Parathyroid adenoma (tissue), 2 donors: Measurements from ENCODE around the gene MGARP.

Experiments
- H2AFZ ChIP-seq: fragments of 300-600 bp; sonication (generic); one replicate; pipeline ENCODE4 v1.7.0; 2017; ENCODE audit warnings: antibody characterized with exemption, mild to moderate bottlenecking
- H3K27ac ChIP-seq: fragments of 300-600 bp; sonication (generic); one replicate; pipeline ENCODE4 v1.7.0; 2017
- H3K27me3 ChIP-seq: fragments of 300-600 bp; sonication (generic); one replicate; pipeline ENCODE4 v1.7.0; 2017; ENCODE audit warnings: low read length; ENCODE audit not compliant: control insufficient read depth, insufficient read depth
- H3K36me3 ChIP-seq: fragments of 300-600 bp; sonication (generic); one replicate; pipeline ENCODE4 v1.7.0; 2017; ENCODE audit warnings: low read length; ENCODE audit not compliant: control insufficient read depth, insufficient read depth
- H3K4me1 ChIP-seq: fragments of 300-600 bp; sonication (generic); one replicate; pipeline ENCODE4 v1.7.0; 2017; ENCODE audit warnings: control low read depth
- H3K4me2 ChIP-seq: fragments of 300-600 bp; sonication (generic); one replicate; pipeline ENCODE4 v1.7.0; 2017; ENCODE audit warnings: low read length
- H3K4me3 ChIP-seq: fragments of 300-600 bp; sonication (generic); one replicate; pipeline ENCODE4 v1.7.0; 2017; ENCODE audit warnings: low read depth, low read length
- H3K79me2 ChIP-seq: fragments of 300-600 bp; sonication (generic); one replicate; pipeline ENCODE4 v1.7.0; 2017; ENCODE audit warnings: control low read depth
- H3K9ac ChIP-seq: fragments of 300-600 bp; sonication (generic); one replicate; pipeline ENCODE4 v1.7.0; 2017; ENCODE audit warnings: mild to moderate bottlenecking
- H3K9me3 ChIP-seq: fragments of 300-600 bp; sonication (generic); one replicate; pipeline ENCODE4 v1.7.0; 2017; ENCODE audit warnings: low read length; ENCODE audit not compliant: control insufficient read depth
- TF ChIP-seq, protein P1 (sequence below): fragments of 300-600 bp; sonication (generic); IDR thresholded peaks from one replicate; pipeline ENCODE4 v1.7.0; 2017; ENCODE audit warnings: antibody characterized with exemption, mild to moderate bottlenecking
- donor health status: primary hyperparathyroidism.

Gene MGARP

DNA sequence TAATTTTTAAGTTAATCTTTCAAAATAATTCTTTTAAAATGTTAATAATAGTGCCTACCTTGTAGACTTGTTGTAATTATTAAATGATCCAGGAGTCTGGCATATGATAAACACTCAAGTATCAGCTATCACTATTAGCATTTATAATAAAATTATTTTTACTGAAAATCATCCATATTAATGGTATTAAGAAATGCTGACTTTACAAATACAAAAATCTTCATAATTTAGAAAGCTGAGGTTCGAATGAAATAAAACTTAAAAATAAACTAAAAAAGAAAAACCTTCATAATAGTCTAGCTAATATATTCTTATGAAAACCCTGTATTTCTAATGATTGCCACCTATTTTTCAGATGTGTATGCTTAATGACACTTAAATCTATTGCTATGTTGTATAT, 5.2 kb downstream of the MGARP start:
- no peaks in the 10 kb centered on the region for H3K4me1 ChIP-seq
- H3K27me3 ChIP-seq: no peaks in the 10 kb centered on the region
- TF ChIP-seq, protein P1, sequence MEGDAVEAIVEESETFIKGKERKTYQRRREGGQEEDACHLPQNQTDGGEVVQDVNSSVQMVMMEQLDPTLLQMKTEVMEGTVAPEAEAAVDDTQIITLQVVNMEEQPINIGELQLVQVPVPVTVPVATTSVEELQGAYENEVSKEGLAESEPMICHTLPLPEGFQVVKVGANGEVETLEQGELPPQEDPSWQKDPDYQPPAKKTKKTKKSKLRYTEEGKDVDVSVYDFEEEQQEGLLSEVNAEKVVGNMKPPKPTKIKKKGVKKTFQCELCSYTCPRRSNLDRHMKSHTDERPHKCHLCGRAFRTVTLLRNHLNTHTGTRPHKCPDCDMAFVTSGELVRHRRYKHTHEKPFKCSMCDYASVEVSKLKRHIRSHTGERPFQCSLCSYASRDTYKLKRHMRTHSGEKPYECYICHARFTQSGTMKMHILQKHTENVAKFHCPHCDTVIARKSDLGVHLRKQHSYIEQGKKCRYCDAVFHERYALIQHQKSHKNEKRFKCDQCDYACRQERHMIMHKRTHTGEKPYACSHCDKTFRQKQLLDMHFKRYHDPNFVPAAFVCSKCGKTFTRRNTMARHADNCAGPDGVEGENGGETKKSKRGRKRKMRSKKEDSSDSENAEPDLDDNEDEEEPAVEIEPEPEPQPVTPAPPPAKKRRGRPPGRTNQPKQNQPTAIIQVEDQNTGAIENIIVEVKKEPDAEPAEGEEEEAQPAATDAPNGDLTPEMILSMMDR: no peak

DNA sequence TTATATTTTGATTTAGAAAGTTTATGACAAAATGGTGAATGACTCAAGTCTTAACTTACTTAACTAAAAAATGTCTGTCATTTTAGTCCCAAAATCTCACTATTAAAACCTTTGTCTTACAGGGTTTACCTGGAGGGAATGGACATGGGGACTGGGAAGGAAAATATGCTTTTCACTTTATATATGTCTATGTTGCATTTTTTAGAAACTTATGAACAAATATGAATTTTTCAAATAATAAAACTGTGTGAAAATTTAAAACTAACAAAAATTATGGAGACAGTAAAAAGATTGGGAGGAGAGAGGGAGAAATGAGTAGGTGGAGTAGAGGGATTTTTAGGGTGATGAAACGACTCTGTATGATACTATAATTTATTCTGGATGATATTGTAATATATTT, 6.2 kb downstream of the MGARP start:
- H3K27ac ChIP-seq: no peak overlapping the region
- no peak overlapping the region for H3K9ac ChIP-seq
- TF ChIP-seq, protein P1: no peak
- H3K27me3 ChIP-seq: no peaks in the 10 kb centered on the region
- H3K79me2 ChIP-seq: no peaks in the 10 kb centered on the region
- H3K4me3 ChIP-seq: no peak overlapping the region
- no peak overlapping the region for H3K4me2 ChIP-seq
- no peaks in the 10 kb centered on the region for H3K4me1 ChIP-seq
- H3K36me3 ChIP-seq: no peaks in the 10 kb centered on the region
- no peak overlapping the region for H2AFZ ChIP-seq
- no peaks in the 10 kb centered on the region for H3K9me3 ChIP-seq

More for the DNA sequence above, 5.2 kb downstream of the MGARP start:
- H3K9ac ChIP-seq: no peak overlapping the region
- no peaks in the 10 kb centered on the region for H3K36me3 ChIP-seq
- no peak overlapping the region for H3K4me3 ChIP-seq
- H3K79me2 ChIP-seq: no peaks in the 10 kb centered on the region
- no peak overlapping the region for H3K4me2 ChIP-seq
- no peak overlapping the region for H2AFZ ChIP-seq
- H3K27ac ChIP-seq: no peak overlapping the region
- no peaks in the 10 kb centered on the region for H3K9me3 ChIP-seq

DNA sequence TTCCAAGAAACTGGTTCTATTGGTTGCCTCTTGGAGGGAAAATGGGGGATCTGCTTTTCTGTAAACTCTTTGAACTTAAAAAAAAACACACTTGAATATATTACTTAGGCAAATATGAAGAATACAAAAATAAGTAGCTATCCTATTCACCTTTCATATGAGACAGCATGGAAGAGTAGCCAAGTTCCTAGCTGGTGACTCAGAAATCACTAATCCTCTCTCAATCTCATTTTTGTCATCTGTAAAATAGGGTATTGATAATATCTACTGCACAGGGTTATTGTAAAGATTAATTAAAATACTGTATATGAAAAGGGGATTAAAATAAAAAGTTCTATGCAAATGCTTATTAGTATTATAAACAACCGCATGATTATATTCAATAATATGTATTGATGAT, 12.7 kb downstream of the MGARP start:
- H3K4me3 ChIP-seq: no peak overlapping the region
- no peak overlapping the region for H2AFZ ChIP-seq
- TF ChIP-seq, protein P1: no peak
- H3K36me3 ChIP-seq: no peaks in the 10 kb centered on the region
- H3K27me3 ChIP-seq: no peaks in the 10 kb centered on the region
- no peak overlapping the region for H3K9ac ChIP-seq
- no peaks in the 10 kb centered on the region for H3K4me1 ChIP-seq
- H3K4me2 ChIP-seq: no peak overlapping the region
- H3K9me3 ChIP-seq: no peaks in the 10 kb centered on the region
- H3K27ac ChIP-seq: no peak overlapping the region
- no peaks in the 10 kb centered on the region for H3K79me2 ChIP-seq

DNA sequence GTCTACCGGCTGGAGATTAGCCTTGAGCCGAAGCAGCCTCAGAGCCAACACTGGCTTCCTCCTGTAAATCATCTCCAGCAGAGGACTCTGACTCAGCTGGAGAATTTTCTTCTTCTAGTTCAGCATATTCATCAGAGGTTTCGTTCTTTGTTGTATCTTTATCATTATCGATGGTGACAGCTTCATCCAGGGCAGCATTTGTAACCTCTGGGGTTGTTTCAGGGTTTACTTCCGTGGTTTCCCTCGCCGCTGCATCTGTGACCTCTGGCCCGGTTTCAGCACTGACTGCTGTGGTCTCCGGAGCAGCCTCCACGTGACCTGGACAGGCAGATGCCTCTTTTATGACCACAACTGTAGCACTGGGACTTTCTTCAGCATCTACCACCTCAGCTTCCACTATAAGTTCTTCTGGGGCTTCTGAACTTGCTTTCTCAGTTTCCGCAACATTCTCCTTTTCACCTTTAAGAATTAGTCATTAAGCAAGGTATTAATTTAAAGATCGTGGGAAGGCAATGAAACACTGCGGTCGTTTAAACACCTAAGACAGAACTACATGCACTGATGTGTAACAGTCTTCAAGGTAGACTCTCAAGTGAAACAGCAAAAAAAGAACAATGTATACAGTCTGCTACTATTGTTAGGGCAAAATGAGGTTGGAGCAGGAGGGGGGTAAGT, 13.3 kb downstream of the MGARP start:
- TF ChIP-seq, protein P1: no peak
- no peaks in the 10 kb centered on the region for H3K79me2 ChIP-seq
- H3K9ac ChIP-seq: no peak overlapping the region
- no peaks in the 10 kb centered on the region for H3K9me3 ChIP-seq
- peak overlapping the region; percentile 17 for H2AFZ ChIP-seq
- H3K4me3 ChIP-seq: no peak overlapping the region
- H3K36me3 ChIP-seq: no peaks in the 10 kb centered on the region
- no peaks in the 10 kb centered on the region for H3K4me1 ChIP-seq
- H3K4me2 ChIP-seq: no peak overlapping the region
- H3K27me3 ChIP-seq: no peaks in the 10 kb centered on the region
- no peak overlapping the region for H3K27ac ChIP-seq

DNA sequence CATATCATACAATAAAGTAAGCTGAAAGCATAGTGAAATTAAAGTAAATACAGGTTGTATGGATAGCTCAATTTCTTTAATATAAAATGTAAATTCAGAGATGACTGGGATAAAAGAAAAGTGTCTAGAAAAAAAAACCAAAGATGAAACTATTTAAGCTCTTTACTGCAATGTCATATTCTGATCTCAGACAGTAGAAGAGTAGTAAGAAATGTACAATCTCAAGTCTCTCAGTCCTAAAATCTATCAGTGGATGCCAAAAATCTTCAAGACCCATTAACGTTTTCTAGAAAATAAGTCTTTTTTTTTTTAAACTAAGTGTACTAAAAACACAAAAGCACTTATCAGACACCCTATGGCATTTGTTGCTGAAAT, 13.8 kb downstream of the MGARP start:
- H3K27ac ChIP-seq: no peak overlapping the region
- peak overlapping the region; percentile 17 for H2AFZ ChIP-seq
- no peaks in the 10 kb centered on the region for H3K79me2 ChIP-seq
- no peak overlapping the region for H3K4me3 ChIP-seq
- H3K9me3 ChIP-seq: no peaks in the 10 kb centered on the region
- H3K36me3 ChIP-seq: no peaks in the 10 kb centered on the region
- no peaks in the 10 kb centered on the region for H3K4me1 ChIP-seq
- no peak overlapping the region for H3K9ac ChIP-seq
- H3K4me2 ChIP-seq: no peak overlapping the region
- H3K27me3 ChIP-seq: no peaks in the 10 kb centered on the region
- TF ChIP-seq, protein P1: no peak
